CD4-positive, alpha-beta T cell treated with Interleukin-2 at 100 ng/mL for 4 hours (primary cell): Measurements from ENCODE around the gene SELENOM.
"Not testable (repeated sequence)": the region's sequence is repeated elsewhere in the genome, so short reads cannot be mapped to it uniquely, and the experiment has no call there.

Source experiments
- DNase-seq: peaks from one replicate; pipeline ENCODE4 v3.0.0-alpha.2; 2020; ENCODE audit warnings: low spot score

Gene SELENOM

DNA sequence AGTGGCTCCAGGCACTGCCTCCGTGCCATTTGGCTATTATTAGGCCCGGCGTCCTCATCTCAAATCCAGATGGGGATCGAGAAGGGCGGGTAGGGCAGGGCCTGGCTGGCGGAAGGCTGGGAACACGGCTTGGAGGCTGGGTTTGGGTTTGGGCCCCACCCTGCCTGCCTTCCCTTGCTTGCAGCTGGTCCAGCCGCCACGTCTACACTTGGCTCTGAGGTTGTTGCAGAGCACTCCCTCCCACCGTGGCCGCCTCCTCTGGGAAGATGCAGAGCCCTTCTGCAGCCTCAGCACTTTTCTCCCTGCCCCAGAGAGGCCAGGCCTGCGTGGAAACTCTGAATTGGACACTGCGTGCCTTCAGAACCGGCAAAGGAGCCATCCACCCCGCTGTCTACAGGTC, 31.4 kb downstream of the SELENOM start:
- DNase-seq = no peak

DNA sequence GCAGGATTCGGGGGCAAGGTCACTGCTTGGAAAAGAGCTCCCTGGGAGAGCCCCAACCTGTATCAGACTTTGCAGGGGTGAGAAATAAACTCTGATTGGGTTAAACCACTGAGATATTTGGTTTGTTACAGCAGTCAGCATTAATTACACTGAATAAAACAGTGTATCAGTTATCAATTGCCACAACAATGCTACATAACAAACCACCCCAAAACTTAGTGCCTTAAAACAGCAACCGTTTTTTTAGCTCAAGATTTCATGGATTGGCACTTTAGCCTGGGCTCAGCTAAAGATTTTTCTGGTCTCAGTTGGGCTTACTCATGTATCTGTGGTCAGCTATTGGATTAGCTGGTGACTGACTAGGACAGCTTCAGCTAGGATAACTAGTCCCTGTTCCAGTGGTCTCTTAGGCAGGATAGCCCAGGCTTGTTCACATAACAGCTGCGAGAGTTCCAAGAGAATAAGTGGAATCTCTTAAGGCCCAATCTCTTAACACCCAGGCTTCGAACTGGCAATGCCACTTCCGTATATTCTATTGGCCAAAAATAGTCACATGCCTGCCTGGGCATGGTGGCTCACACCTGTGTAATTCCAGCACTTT, 33.7 kb downstream of the SELENOM start:
- not testable (repeated sequence) for DNase-seq

DNA sequence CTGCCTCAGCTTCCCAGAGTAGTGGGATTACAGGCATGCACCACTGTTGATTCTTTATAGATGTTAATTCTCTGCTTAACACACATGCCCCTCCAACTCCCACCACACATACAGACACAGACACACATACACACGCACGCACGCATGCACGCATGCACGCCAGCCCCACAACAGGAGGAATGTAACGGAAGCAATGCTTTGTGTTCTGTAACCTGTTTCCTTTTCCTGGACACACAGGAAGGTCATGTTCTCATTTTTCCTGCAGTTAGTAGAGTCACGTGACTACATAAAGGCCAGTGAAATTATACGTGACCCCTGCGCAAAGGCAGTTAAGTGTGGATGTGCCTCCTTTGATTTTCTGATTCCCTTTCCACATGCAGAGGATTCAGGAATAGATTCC, 34.2 kb downstream of the SELENOM start:
- DNase-seq = not testable (repeated sequence)

DNA sequence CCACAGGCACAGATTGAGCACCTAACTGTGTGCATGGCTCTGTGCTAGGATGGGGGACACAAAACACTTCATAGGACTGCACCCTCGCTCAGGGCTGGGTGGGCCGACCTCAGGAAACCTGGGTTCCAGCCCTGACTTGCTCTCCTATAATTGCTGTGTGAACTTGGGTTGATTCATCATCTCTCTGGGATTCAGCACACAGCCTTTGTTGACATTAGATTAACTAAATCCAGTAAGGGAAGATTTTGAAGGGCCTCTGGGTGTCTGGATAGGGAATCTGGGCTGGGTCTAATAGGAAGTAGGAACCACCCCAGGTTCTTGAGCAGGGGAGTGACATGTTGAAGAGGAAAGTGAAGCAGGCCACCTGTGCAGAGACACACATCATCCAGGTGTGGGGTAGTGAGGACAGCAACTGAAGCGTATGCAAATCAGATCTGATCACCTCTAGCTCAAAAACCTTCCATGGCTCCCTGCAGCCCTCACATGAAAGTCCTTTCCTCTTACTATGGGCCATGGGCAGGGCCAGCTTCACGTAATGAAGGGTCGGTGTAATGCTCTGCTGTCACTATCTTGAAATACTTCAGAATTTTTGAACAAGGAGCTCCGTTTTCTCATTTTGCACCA, 37.6 kb downstream of the SELENOM start:
- DNase-seq = not testable (repeated sequence)

DNA sequence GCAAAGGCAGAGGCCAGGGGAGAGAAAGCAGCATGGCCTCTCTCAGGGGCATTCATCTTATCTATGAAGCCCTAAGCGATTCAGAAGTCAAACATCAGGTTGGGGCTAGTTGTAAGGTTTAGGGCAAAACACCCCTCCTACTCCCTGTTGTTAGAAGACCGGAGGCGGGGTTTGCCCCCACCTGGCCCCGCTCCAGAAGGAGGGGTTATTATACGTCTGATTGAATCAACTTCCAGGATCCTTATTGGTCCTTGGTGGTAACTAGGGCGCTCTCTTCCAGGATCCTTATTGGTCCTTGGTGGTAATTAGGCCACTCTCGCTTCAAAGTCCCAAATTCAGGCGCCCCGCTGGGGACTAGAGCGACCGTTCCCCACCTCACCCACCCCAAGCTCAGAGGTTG, 38.4 kb downstream of the SELENOM start:
- DNase-seq = no peak

DNA sequence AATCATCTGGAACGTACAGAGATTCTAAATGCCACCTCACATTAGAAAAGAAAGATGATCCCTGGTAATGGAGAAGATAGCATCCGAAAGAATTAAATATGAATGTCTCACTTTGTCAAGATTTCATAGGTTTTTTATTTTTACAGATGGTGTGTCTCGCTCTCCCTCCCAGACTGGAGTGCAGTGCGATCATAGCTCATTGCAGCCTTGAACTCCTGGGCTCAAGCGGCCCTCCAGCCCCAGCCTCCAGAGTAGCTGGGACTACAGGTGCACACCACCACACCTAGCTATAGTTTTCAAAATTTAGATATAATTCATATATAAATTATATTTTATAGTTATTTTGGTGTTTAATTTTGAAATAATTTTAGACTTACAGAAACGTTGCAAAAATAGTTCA, 43.0 kb downstream of the SELENOM start:
- no peak for DNase-seq

- DNase-seq = no peak
These were observed 44.7 kb downstream of the SELENOM start for GRCh38 chr22:31062566-31063230.

GRCh38 chr22:31059663-31060062, 47.7 kb downstream of the SELENOM start:
- DNase-seq = not testable (repeated sequence)

GRCh38 chr22:31056986-31057599, 50.3 kb downstream of the SELENOM start:
- no peak for DNase-seq

DNA sequence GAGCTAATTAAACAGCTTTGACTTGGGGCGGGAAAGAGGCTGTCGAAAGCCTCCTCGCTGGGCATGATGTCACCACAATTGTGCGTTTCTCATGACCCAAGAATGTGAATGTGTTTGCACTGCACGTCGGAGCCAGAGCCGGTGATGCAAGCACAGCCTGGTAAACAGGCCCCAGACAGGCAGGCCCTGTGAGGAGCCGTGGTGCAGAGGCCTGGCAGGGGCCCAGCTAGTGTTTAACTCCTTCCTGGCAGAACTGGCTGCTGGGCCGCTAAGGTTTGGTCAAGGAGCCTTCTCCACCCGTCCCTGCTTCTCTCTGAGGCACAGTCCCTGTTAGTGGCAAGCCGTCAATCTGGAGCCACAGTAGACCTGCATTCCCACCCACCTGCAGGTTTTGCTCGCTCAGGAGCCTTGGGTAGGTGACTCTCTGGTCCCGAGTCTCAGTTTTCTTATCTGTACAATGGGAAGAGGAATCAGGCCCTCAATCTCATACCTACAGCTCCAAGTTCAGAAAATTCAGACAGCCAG, 51.7 kb downstream of the SELENOM start:
- DNase-seq = no peak

DNA sequence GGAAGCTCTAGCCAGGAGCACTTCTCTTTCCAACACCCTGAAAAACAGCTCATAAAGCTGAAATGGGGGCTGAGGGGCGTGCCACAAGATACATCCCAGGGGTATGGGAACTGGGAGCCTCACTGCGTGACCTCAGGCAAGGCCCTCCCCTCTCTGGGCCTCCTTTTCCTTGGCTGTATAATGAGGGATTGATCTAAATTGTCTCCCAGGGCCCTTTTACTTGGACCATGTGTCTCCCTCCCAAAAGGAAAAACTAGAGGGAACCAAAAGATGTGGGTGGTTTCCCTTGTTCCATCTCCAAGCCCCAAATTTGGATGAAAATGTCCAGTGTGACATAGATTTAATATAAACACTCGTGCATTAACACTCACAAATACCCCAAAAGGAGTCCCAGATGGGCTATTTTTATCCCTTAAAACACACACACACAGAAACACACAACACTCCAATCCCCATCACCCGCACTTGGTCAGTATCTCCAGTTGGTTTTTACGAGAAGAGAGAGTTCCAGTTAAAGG, 52.2 kb downstream of the SELENOM start:
- no peak for DNase-seq
